DND-41 (cell line): ENCODE data around the gene SCLT1.

Experiments used
- ATAC-seq: fragments of 200-7000 bp; cut with Tn5 transposase; 3 replicates; pipeline ENCODE4 v1.9.1; 2021; ENCODE audit warnings: low read depth; ENCODE audit not compliant: insufficient read depth
- DNase-seq: peaks from one replicate; pipeline ENCODE4 v3.0.0-alpha.2; 2020
- H2AFZ ChIP-seq: 2 replicates; pipeline ENCODE4 v1.6.0; 2012; ENCODE audit warnings: low read depth, low read length
- H3K27ac ChIP-seq: 2 replicates; pipeline ENCODE4 v1.5.1; 2012; ENCODE audit warnings: low read length, inconsistent platforms
- H3K27me3 ChIP-seq: fragments of 200-600 bp; sonication (generic); 2 replicates; pipeline ENCODE4 v1.6.0; 2012; ENCODE audit warnings: low read length, mild to moderate bottlenecking, inconsistent platforms; ENCODE audit not compliant: insufficient read depth, poor library complexity
- H3K36me3 ChIP-seq: 2 replicates; pipeline ENCODE4 v1.5.1; 2012; ENCODE audit warnings: low read length, inconsistent platforms; ENCODE audit not compliant: insufficient read depth
- H3K4me1 ChIP-seq: 2 replicates; pipeline ENCODE4 v1.5.1; 2012; ENCODE audit warnings: mild to moderate bottlenecking, low read length; ENCODE audit not compliant: insufficient read depth
- H3K4me2 ChIP-seq: 2 replicates; pipeline ENCODE4 v1.6.0; 2012; ENCODE audit warnings: mild to moderate bottlenecking, moderate library complexity, low read length, inconsistent platforms; ENCODE audit not compliant: insufficient read depth
- H3K4me3 ChIP-seq, 2 experiments: fragments of 200-600 bp in 1 of 2; shearing (Covaris generic) in 1 of 2; 2 replicates each; pipeline ENCODE4 v1.5.1; 2012 to 2016; ENCODE audit warnings: inconsistent platforms in 2 of 2, low read length in 2 of 2, mild to moderate bottlenecking in 2 of 2, low read depth in 1 of 2, moderate library complexity in 1 of 2
- H3K79me2 ChIP-seq: 2 replicates; pipeline ENCODE4 v1.6.0; 2012; ENCODE audit warnings: low read length, inconsistent platforms; ENCODE audit not compliant: insufficient read depth
- H3K9ac ChIP-seq: 2 replicates; pipeline ENCODE4 v1.6.0; 2012; ENCODE audit warnings: low read depth, mild to moderate bottlenecking, inconsistent platforms, low read length, moderate library complexity
- H3K9me3 ChIP-seq: 2 replicates; pipeline ENCODE4 v1.5.1; 2012; ENCODE audit warnings: low read length, moderate library complexity, mild to moderate bottlenecking, inconsistent platforms; ENCODE audit not compliant: insufficient read depth, severe bottlenecking
- H4K20me1 ChIP-seq: 2 replicates; pipeline ENCODE4 v1.6.0; 2012; ENCODE audit warnings: low read length; ENCODE audit not compliant: insufficient read depth
- CTCF ChIP-seq: IDR thresholded peaks from 2 replicates; pipeline ENCODE4 v1.5.1; 2012; ENCODE audit warnings: borderline replicate concordance, low read length, moderate library complexity, mild to moderate bottlenecking; ENCODE audit not compliant: poor library complexity, severe bottlenecking; ENCODE audit errors: extremely low read depth
- EZH2 ChIP-seq: IDR thresholded peaks from 3 replicates; pipeline ENCODE4 v1.6.1; 2012; ENCODE audit warnings: borderline replicate concordance, low read depth, mild to moderate bottlenecking, moderate library complexity, low read length, inconsistent platforms; ENCODE audit not compliant: severe bottlenecking

The SCLT1 gene

GRCh38 chr4:128837198-128837597, 256.1 kb downstream of the SCLT1 start:
- TF ChIP-seq CTCF (no peak), EZH2 (no peak)
- Histone ChIP-seq H3K4me1 (no peaks in the 10 kb centered on the region), H3K4me3 (no peak overlapping the region), H3K9ac (no peak overlapping the region), H3K27ac (no peak overlapping the region), H2AFZ (no peak overlapping the region), H3K27me3 (no peaks in the 10 kb centered on the region), H3K4me2 (no peak overlapping the region), H4K20me1 (peaks cover 90% of the 10 kb centered on the region), H3K36me3 (peaks cover 92% of the 10 kb centered on the region), H3K9me3 (no peaks in the 10 kb centered on the region), H3K79me2 (peaks cover 100% of the 10 kb centered on the region)
- DNase-seq (no peak), ATAC-seq (no peak)

- no peak overlapping the region for H3K27ac ChIP-seq
- H3K36me3 ChIP-seq = peaks cover 92% of the 10 kb centered on the region
- H3K4me3 ChIP-seq = no peak overlapping the region
- H3K9me3 ChIP-seq = no peaks in the 10 kb centered on the region
- TF ChIP-seq EZH2 = no peak
- no peak for TF ChIP-seq CTCF
- DNase-seq = no peak
- H2AFZ ChIP-seq = no peak overlapping the region
- H3K27me3 ChIP-seq = no peaks in the 10 kb centered on the region
- H4K20me1 ChIP-seq = peaks cover 92% of the 10 kb centered on the region
- H3K4me2 ChIP-seq = no peak overlapping the region
- no peaks in the 10 kb centered on the region for H3K4me1 ChIP-seq
- H3K9ac ChIP-seq = no peak overlapping the region
- H3K79me2 ChIP-seq = peaks cover 100% of the 10 kb centered on the region
- peak; percentile 22; the same call in 1 of the 3 replicates for ATAC-seq
These were observed 257.7 kb downstream of the SCLT1 start for GRCh38 chr4:128835498-128836222.
